Lung (tissue), 12 donors: ENCODE data around the gene SCPEP1. TPM values are rescaled to one million over a fixed set of nuclear protein-coding genes. Genes with fewer than 3 reads are reported as not detected.
A peak's percentile ranks its signal among the peaks of the same experiment; 100 is the strongest.

ENCODE experiments used
- ATAC-seq: fragments of 200-7000 bp; cut with Tn5 transposase; one replicate; pipeline ENCODE4 v1.9.1; 2020; ENCODE audit warnings: moderate number of reproducible peaks; ENCODE audit not compliant: insufficient read depth, low FRiP score
- DNase-seq, 3 donors: peaks; one replicate each; pipeline ENCODE4 v3.0.0-alpha.2; 2013 to 2017
- H3K27ac ChIP-seq, 2 donors: one replicate each; pipeline ENCODE4 v1.5.1; 2013; ENCODE audit warnings: mild to moderate bottlenecking in 2 of 2, moderate library complexity in 2 of 2, control low read depth in 1 of 2, inconsistent platforms in 1 of 2, low read depth in 1 of 2, low read length in 1 of 2
- H3K27me3 ChIP-seq, 3 donors: one replicate each; pipeline ENCODE4 v1.5.1; 2013; ENCODE audit warnings: low read length in 2 of 3; ENCODE audit not compliant: control insufficient read depth in 3 of 3, insufficient read depth in 3 of 3
- H3K36me3 ChIP-seq, 4 donors: one replicate each; pipeline ENCODE4 v1.5.1; 2013; ENCODE audit warnings: low read length in 4 of 4, mild to moderate bottlenecking in 1 of 4, moderate library complexity in 1 of 4; ENCODE audit not compliant: control insufficient read depth in 4 of 4, insufficient read depth in 4 of 4
- H3K4me1 ChIP-seq, 5 donors: one replicate each; pipeline ENCODE4 v1.5.1; 2013; ENCODE audit warnings: low read length in 5 of 5, mild to moderate bottlenecking in 2 of 5, moderate library complexity in 1 of 5; ENCODE audit not compliant: control insufficient read depth in 5 of 5, insufficient read depth in 5 of 5
- H3K4me3 ChIP-seq: one replicate; pipeline ENCODE4 v1.5.1; 2013; ENCODE audit warnings: mild to moderate bottlenecking, control low read depth, moderate library complexity
- H3K9ac ChIP-seq, 2 donors: one replicate each; pipeline ENCODE4 v1.5.1; 2013; ENCODE audit warnings: low read length in 2 of 2, control low read depth in 1 of 2; ENCODE audit not compliant: insufficient read depth in 1 of 2
- H3K9me3 ChIP-seq, 4 donors: one replicate each; pipeline ENCODE4 v1.5.1; 2013; ENCODE audit warnings: low read length in 3 of 4, mild to moderate bottlenecking in 1 of 4, moderate library complexity in 1 of 4; ENCODE audit not compliant: control insufficient read depth in 4 of 4, insufficient read depth in 3 of 4
- WGBS, 2 donors: extraction: QIAGEN DNeasy Blood & Tissue Kit; methylation state at CpG; one replicate each; pipeline ENCODE4 v1.1.7; 2013; 5-methylcytosine and 5-hydroxymethylcytosine counted together
- polyA plus RNA-seq, 2 donors: library from polyadenylated mRNA; stranded (reverse); fragments of 200-250 nt; gene quantifications; one replicate each; pipeline ENCODE4 v1.2.1, GENCODE V29; 2013
- total RNA-seq, 2 donors: library from RNA; depleted of rRNA in 1 of 2; stranded (reverse); fragments of >200 nt in 1 of 2; gene quantifications; one replicate each; pipeline ENCODE4 v1.2.1, GENCODE V29; 2014 to 2021
- TF ChIP-seq, protein P1 (sequence below): IDR thresholded peaks from 2 replicates; pipeline ENCODE4 v1.5.1; 2012; ENCODE audit warnings: mild to moderate bottlenecking; ENCODE audit errors: control extremely low read depth, extremely low read depth
- donor health status: control.
- donor health status: control.
- donor health status: Bipolar disorder and iron deficiency.
- donor health status: healthy.
- donor health status: DM: yes; HTN: yes; CAD: no.

Gene SCPEP1
- total and polyA plus RNA-seq, 4 donors, result 49.5 to 122 (median 91.2) TPM

DNA sequence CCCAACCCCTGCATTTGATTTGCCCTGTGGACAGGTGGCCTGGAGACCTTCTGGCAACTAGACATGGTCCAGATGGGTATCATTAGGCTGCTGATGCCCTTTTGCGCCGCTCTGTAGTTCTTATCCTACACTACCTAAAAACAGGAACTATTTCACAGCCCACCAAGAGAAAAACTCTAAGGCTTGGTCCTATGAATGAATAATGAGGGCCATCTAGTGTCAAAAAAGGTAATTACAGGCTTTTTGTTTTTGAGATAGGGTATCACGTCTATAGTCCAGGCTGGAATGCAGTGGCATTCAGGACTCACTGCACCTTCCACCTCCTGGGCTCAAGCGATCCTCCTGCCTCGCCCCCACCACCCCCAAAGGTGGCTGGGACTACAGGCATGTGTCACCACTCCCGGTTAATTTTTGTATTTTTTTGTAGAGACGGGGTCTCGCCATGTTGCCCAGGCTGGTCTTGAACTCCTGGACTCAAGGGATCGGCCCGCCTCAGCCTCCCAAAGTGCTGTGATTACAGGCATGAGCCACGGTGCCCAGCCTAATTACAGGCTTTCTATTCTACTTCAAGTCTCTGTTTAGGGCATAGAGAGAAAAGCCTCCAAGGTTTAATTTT, 38.0 kb upstream of the SCPEP1 start:
- H3K4me1 ChIP-seq, result no peaks in the 10 kb centered on the region
- H3K4me3 ChIP-seq, result no peak overlapping the region
- H3K36me3 ChIP-seq, result peaks cover 13 to 51% (median 20%) of the 10 kb centered on the region in 4 donors
- WGBS, 2 donors, result 49 to 57% methylated on average over 11 of the region's 11 CpGs
- peak; percentile 53 for ATAC-seq
- H3K27ac ChIP-seq, result no peak overlapping the region
- no peak overlapping the region for H3K9ac ChIP-seq
- DNase-seq, result peak; percentile 12 to 72 (median 72)
- no peaks in the 10 kb centered on the region for H3K27me3 ChIP-seq
- TF ChIP-seq, protein P1, sequence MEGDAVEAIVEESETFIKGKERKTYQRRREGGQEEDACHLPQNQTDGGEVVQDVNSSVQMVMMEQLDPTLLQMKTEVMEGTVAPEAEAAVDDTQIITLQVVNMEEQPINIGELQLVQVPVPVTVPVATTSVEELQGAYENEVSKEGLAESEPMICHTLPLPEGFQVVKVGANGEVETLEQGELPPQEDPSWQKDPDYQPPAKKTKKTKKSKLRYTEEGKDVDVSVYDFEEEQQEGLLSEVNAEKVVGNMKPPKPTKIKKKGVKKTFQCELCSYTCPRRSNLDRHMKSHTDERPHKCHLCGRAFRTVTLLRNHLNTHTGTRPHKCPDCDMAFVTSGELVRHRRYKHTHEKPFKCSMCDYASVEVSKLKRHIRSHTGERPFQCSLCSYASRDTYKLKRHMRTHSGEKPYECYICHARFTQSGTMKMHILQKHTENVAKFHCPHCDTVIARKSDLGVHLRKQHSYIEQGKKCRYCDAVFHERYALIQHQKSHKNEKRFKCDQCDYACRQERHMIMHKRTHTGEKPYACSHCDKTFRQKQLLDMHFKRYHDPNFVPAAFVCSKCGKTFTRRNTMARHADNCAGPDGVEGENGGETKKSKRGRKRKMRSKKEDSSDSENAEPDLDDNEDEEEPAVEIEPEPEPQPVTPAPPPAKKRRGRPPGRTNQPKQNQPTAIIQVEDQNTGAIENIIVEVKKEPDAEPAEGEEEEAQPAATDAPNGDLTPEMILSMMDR, result peak; percentile 57
- no peaks in the 10 kb centered on the region for H3K9me3 ChIP-seq

DNA sequence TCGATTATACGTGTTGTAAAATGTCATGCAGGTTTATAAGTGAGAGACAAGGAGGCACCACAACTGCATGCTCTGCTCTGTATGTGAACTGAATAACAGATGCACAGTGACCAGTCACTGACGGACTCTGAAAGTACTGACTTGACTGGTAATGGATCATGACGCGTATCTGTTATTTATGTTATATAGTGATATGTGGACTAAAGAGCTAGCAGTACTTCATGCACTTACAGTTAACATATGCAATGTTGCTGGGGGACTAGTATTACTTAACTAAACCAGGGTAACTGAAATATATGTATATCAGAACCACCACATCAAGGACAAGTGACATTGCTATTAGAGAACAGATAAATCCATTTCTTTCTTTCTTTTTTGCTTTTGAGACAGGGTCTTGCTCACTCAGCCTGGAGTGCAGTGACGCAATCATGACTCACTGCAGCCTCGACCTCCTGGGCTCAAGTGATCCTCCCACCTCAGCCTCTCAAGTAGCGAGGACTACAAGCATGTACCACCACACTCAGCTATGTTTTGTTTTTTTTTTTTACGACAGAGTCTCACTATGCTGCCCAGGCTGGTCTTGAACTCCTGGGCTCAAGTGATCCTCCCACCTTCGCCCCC, 34.3 kb upstream of the SCPEP1 start:
- no peaks in the 10 kb centered on the region for H3K9me3 ChIP-seq
- no peak overlapping the region for H3K27ac ChIP-seq
- WGBS, 2 donors, result 87 to 89% methylated on average over 10 of the region's 10 CpGs
- no peak overlapping the region for H3K9ac ChIP-seq
- no peak overlapping the region for H3K4me3 ChIP-seq
- no peaks in the 10 kb centered on the region for H3K4me1 ChIP-seq
- H3K27me3 ChIP-seq, result no peaks in the 10 kb centered on the region
- ATAC-seq, result no peak
- peaks cover 16 to 34% (median 22%) of the 10 kb centered on the region in 4 donors for H3K36me3 ChIP-seq
- no peak for DNase-seq
- TF ChIP-seq, protein P1, result no peak

DNA sequence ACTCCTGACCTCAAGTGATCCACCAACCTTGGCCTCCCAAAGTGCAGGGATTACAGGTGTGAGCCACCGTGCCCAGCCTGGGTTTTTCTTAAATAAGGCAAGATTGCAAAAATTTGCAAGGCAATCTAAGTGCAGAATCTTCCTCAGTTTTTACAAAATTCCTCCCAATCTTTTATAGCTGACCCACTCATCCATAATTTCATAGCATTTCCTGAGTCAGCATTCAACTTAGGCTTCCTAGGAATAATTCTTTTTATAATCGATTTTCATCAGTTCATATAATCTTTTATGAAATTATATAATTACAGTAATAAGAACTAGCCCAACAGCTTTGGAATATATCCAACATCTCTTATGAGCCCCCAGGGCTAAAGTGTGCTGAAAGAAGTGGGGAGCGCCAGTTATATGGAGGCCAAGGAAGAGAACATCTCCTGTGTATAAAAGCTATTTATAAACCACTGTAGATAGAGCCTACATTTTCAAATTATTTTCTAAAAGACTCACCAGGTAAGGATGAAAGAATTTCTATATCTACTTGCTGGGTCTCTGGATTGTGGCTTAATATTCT, 31.9 kb upstream of the SCPEP1 start:
- Histone ChIP-seq H3K4me1 (no peaks in the 10 kb centered on the region), H3K27ac (no peak overlapping the region), H3K36me3 (peaks cover 16 to 37% (median 28%) of the 10 kb centered on the region in 4 donors), H3K9me3 (no peaks in the 10 kb centered on the region), H3K9ac (no peak overlapping the region), H3K27me3 (no peaks in the 10 kb centered on the region), H3K4me3 (no peak overlapping the region)
- DNase-seq (no peak), ATAC-seq (no peak)
- 98 to 99% methylated on average over 3 of the region's 3 CpGs for WGBS, 2 donors
- TF ChIP-seq, protein P1, result no peak
